ENCODE measurements around the gene PRDM11.

GRCh38 chr11:45141631-45142030 lies 4.8 kb upstream of the PRDM11 start:
- TF ChIP-seq, protein P1, sequence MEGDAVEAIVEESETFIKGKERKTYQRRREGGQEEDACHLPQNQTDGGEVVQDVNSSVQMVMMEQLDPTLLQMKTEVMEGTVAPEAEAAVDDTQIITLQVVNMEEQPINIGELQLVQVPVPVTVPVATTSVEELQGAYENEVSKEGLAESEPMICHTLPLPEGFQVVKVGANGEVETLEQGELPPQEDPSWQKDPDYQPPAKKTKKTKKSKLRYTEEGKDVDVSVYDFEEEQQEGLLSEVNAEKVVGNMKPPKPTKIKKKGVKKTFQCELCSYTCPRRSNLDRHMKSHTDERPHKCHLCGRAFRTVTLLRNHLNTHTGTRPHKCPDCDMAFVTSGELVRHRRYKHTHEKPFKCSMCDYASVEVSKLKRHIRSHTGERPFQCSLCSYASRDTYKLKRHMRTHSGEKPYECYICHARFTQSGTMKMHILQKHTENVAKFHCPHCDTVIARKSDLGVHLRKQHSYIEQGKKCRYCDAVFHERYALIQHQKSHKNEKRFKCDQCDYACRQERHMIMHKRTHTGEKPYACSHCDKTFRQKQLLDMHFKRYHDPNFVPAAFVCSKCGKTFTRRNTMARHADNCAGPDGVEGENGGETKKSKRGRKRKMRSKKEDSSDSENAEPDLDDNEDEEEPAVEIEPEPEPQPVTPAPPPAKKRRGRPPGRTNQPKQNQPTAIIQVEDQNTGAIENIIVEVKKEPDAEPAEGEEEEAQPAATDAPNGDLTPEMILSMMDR (IDR thresholded peaks at IDR 0.05), result no peak
- TF ChIP-seq POLR2A (IDR thresholded peaks at IDR 0.05), result no peak
- no peak for TF ChIP-seq POLR2AphosphoS5 (IDR thresholded peaks at IDR 0.05; ENCODE audit: insufficient read depth in 1 of 2, low read depth in 1 of 2)

Data from vagina (tissue), 2 donors.